GM18873 (cell line): ENCODE data around the gene DNAJC10.
A peak's percentile ranks its signal among the peaks of the same experiment; 100 is the strongest.
"Not testable (repeated sequence)": the region's sequence is repeated elsewhere in the genome, so short reads cannot be mapped to it uniquely, and the experiment has no call there.

ENCODE experiments used
- ATAC-seq: cut with Tn5 transposase; IDR thresholded peaks from one replicate; pipeline ENCODE4 v1.9.1; 2021; ENCODE audit warnings: mild to moderate bottlenecking, moderate library complexity, moderate number of reproducible peaks; ENCODE audit not compliant: unreplicated experiment, low FRiP score

Gene DNAJC10

GRCh38 chr2:182715892-182716649 is at the start of gene DNAJC10:
DNAJC10 (plus strand) TSS chr2:182716257; CDS start chr2:182718087, 1,830 bp downstream.
- ATAC-seq: peak; percentile 83

GRCh38 chr2:182666674-182667314 is 49.3 kb upstream of the DNAJC10 start:
- ATAC-seq: peak; percentile 88

GRCh38 chr2:182667315-182667695 is 48.8 kb upstream of the DNAJC10 start:
- no peak for ATAC-seq

- ATAC-seq: no peak
Measured at GRCh38 chr2:182668671-182669070, 47.4 kb upstream of the DNAJC10 start.

GRCh38 chr2:182672466-182673165 is 43.4 kb upstream of the DNAJC10 start:
- ATAC-seq: no peak

GRCh38 chr2:182680837-182681236 is 35.2 kb upstream of the DNAJC10 start:
- no peak for ATAC-seq

- no peak for ATAC-seq
Measured at GRCh38 chr2:182682210-182682609, 33.8 kb upstream of the DNAJC10 start.

- no peak for ATAC-seq
Measured at GRCh38 chr2:182685559-182685958, 30.5 kb upstream of the DNAJC10 start.

GRCh38 chr2:182686763-182687162 is 29.3 kb upstream of the DNAJC10 start:
- not testable (repeated sequence) for ATAC-seq

- ATAC-seq: no peak
Measured at GRCh38 chr2:182694189-182694588, 21.9 kb upstream of the DNAJC10 start.

GRCh38 chr2:182695776-182696175 is 20.3 kb upstream of the DNAJC10 start:
- no peak for ATAC-seq

GRCh38 chr2:182698671-182699070 is 17.4 kb upstream of the DNAJC10 start:
- no peak for ATAC-seq

GRCh38 chr2:182705761-182706160 is 10.3 kb upstream of the DNAJC10 start:
- ATAC-seq: no peak

- ATAC-seq: no peak
Measured at GRCh38 chr2:182706751-182707150, 9.3 kb upstream of the DNAJC10 start.

GRCh38 chr2:182713601-182714000 is 2.5 kb upstream of the DNAJC10 start:
- no peak for ATAC-seq

GRCh38 chr2:182715121-182715891 is 751 bp upstream of the DNAJC10 start:
- no peak for ATAC-seq

GRCh38 chr2:182716650-182716979 is 558 bp downstream of the DNAJC10 start:
- no peak for ATAC-seq

GRCh38 chr2:182717416-182717815 is 1.4 kb downstream of the DNAJC10 start:
- ATAC-seq: peak; percentile 47

GRCh38 chr2:182717816-182718215 is 1.8 kb downstream of the DNAJC10 start:
- ATAC-seq: no peak

- no peak for ATAC-seq
Measured at GRCh38 chr2:182718459-182718858, 2.4 kb downstream of the DNAJC10 start.

- not testable (repeated sequence) for ATAC-seq
Measured at GRCh38 chr2:182719116-182719515, 3.1 kb downstream of the DNAJC10 start.
